Body of pancreas (tissue), 4 donors: Measurements from ENCODE around the gene DNAJB12.

Experiments used
- CTCF ChIP-seq, 7 experiments: fragments of 450-650 bp in 4 of 7; fragments of 200-600 bp in 3 of 7; sonication (generic) in 3 of 7; IDR thresholded peaks; one replicate each; pipeline ENCODE4 v1.5.1; 2016 to 2019; ENCODE audit warnings: antibody characterized with exemption in 7 of 7
- POLR2A ChIP-seq, 3 donors: fragments of 450-650 bp; IDR thresholded peaks; one replicate each; pipeline ENCODE4 v1.6.1; 2016; ENCODE audit warnings: antibody characterized with exemption in 3 of 3, mild to moderate bottlenecking in 2 of 3

GRCh38 chr10:72370201-72370722 lies 15.5 kb upstream of the DNAJB12 start:
- TF ChIP-seq CTCF (IDR thresholded peaks at IDR 0.05) (no peak), POLR2A (IDR thresholded peaks at IDR 0.05) (no peak)
